Measurements from ENCODE around the gene SFT2D1.

SFT2D1 gene

DNA sequence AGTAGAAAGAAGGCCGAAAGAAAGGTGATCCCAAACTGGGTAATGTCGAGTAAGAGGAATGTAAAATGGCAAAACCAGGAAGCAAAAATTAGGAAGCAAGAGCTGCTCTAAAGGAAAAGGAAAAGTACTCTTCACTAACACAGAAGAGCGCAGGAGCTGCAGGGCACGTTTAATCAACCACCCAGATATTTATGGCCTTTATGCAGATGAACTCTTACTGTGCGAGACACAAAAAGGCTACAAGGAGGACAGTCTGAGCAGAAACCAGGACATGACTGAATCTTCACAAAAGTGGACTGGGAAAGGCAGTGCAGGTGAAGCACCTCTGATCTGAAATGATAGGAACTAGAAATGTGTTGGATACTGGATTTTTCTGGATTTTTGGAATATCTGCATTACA lies 18.9 kb downstream of the SFT2D1 start:
- TF ChIP-seq POLR2A (IDR thresholded peaks at IDR 0.05; ENCODE audit: extremely low read depth, insufficient read length): no peak
- TF ChIP-seq, protein P1, sequence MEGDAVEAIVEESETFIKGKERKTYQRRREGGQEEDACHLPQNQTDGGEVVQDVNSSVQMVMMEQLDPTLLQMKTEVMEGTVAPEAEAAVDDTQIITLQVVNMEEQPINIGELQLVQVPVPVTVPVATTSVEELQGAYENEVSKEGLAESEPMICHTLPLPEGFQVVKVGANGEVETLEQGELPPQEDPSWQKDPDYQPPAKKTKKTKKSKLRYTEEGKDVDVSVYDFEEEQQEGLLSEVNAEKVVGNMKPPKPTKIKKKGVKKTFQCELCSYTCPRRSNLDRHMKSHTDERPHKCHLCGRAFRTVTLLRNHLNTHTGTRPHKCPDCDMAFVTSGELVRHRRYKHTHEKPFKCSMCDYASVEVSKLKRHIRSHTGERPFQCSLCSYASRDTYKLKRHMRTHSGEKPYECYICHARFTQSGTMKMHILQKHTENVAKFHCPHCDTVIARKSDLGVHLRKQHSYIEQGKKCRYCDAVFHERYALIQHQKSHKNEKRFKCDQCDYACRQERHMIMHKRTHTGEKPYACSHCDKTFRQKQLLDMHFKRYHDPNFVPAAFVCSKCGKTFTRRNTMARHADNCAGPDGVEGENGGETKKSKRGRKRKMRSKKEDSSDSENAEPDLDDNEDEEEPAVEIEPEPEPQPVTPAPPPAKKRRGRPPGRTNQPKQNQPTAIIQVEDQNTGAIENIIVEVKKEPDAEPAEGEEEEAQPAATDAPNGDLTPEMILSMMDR (IDR thresholded peaks at IDR 0.05; ENCODE audit: low read depth, low read length): no peak
- TF ChIP-seq MYC (IDR thresholded peaks at IDR 0.05; ENCODE audit: low read depth, low read length): no peak
- TF ChIP-seq, protein P2, sequence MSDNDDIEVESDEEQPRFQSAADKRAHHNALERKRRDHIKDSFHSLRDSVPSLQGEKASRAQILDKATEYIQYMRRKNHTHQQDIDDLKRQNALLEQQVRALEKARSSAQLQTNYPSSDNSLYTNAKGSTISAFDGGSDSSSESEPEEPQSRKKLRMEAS (IDR thresholded peaks at IDR 0.05; ENCODE audit: low read depth, low read length): no peak
- H3K4me3 ChIP-seq (ENCODE audit: low read depth, low read length): no peak overlapping the region

DNA sequence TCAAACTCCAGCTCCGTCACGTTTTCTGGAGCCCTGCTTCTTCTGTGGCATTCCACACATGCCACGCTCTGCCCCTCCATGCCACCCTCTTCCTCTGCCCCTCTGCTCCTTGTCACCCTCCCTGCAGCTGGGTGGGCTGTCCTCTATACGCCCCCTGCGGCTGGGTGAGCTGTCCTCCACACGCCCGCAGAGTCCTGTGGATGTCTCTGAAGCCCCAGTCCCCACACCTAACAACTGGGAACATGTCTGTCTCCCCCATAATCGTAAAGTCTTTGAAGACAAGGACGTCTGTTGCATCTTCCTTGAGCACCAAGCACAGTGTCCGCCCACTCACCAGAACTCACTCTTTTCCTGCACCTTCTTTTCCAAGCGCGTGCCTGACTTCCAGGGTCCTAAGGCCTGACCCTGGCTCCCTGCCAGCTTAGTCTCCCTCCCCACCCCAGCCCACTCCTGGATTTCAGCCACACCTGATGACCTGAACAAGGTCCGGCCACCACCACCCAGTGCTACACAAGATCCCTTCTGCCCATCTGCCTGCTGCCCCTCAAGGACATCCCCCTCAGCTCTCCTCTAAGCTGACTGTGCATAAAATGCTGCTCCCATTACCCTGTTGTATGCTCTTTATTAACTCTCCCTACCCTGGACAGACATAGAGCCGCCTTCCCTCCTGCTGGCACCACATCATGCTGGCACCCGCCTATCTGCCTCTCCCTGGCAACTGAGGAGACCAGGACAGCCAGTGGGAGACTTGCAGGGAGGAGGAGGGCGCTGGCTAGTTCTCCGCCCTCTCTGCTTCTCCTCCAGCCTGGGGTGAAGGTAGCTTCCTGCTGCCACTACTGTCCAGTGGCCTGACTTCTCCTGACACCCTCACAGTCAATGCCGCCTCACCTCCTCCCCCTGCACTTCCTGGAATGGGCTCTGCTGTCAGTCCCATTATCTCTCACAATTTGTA lies 23.4 kb downstream of the SFT2D1 start:
- no peak overlapping the region for H3K4me3 ChIP-seq (ENCODE audit: low read depth, low read length)

More for the DNA sequence above, 18.9 kb downstream of the SFT2D1 start:
- no peak for DNase-seq (ENCODE audit: low read depth)

DNA sequence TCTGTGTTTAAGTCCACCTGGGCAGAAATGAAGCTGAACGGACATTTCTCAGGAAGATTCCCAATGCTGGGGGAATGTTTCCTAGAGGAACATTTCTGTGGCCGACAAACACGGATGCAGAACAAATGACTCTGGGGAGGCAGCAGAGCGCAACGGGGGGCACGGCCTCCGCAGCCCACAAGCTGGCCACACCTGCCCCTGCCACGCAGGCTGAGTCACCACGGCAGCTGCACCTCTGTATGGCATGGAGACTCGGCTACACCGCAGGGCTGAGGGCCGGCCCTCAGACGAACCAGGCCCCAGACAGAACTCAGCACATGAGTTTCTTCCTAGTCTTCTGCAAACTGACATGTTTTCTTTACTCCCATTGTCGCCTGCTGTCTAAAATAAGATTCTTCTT lies 24.1 kb downstream of the SFT2D1 start:
- DNase-seq (ENCODE audit: low read depth): no peak
- no peak overlapping the region for H3K4me3 ChIP-seq (ENCODE audit: low read depth, low read length)
- TF ChIP-seq, protein P1 (IDR thresholded peaks at IDR 0.05; ENCODE audit: low read depth, low read length): no peak
- no peak for TF ChIP-seq MYC (IDR thresholded peaks at IDR 0.05; ENCODE audit: low read depth, low read length)
- no peak for TF ChIP-seq POLR2A (IDR thresholded peaks at IDR 0.05; ENCODE audit: extremely low read depth, insufficient read length)
- TF ChIP-seq, protein P2 (IDR thresholded peaks at IDR 0.05; ENCODE audit: low read depth, low read length): no peak

More for the DNA sequence above, 23.4 kb downstream of the SFT2D1 start:
- DNase-seq (ENCODE audit: low read depth): no peak
- TF ChIP-seq, protein P1 (IDR thresholded peaks at IDR 0.05; ENCODE audit: low read depth, low read length): no peak
- TF ChIP-seq, protein P2 (IDR thresholded peaks at IDR 0.05; ENCODE audit: low read depth, low read length): no peak
- TF ChIP-seq MYC (IDR thresholded peaks at IDR 0.05; ENCODE audit: low read depth, low read length): no peak

DNA sequence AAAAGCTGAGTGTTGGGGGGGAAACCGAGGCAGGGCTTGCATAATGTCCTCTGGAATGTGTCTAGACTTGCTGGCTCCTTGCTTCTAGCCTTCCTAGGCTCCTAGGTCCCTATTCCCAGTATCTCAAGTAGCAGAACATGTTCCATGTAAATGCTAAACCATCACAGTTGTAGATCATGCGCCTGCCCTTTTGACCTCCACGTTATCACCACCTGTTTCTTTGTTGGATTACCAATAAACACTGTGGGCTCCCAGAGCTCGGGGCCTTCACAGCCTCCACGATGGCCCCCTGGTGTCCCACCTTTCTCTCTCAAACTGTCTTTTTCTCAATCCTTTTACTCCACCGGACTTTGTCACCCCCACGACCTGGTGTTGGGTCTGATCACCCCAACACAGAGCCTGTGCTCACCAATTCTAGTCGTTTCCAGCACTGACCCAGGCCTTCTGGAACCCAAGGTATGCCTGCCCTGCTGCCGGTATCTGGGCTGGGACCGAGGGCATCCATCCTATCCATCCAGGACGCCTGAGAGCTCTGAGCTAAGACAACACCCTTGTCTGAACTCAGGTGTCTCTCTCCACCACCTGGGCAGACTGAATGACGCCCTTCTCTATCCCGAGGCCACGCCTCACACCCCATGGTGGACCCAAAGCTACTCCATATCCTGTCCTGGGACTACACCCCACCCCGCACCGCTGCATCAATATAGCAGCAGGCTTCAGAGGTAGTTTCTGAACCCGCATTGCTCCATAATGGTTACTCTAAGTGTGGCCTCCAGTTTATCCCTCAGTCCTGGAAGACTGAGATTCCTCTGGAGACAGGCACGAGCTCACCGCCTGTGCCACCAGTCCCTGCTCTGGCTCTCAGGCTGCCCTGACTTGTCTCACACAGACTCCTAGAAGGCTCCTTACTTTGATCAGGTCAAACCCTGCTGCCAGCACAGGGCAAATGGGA lies 24.8 kb downstream of the SFT2D1 start:
- DNase-seq (ENCODE audit: low read depth): no peak
- no peak overlapping the region for H3K4me3 ChIP-seq (ENCODE audit: low read depth, low read length)
- TF ChIP-seq MYC (IDR thresholded peaks at IDR 0.05; ENCODE audit: low read depth, low read length): no peak
- TF ChIP-seq POLR2A (IDR thresholded peaks at IDR 0.05; ENCODE audit: extremely low read depth, insufficient read length): no peak
- TF ChIP-seq, protein P2 (IDR thresholded peaks at IDR 0.05; ENCODE audit: low read depth, low read length): no peak
- TF ChIP-seq, protein P1 (IDR thresholded peaks at IDR 0.05; ENCODE audit: low read depth, low read length): no peak

DNA sequence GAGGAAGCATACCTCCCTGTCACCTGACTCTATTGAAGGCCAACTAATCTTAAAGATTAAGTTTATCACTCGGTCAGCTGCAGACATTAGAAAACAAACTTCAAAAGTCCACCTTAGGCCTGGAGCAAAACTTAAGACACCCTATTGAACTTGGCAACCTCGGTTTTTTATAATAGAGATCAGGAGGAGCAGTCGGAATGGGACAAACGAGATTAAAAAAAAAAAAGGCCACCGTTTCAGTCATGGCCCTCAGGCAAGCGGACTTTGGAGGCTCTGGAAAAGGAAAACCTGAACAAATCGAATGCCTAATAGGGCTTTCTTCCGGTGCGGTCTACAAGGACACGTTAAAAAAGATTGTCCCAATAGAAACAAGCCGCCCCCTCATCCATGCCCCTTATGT lies 26.9 kb downstream of the SFT2D1 start:
- TF ChIP-seq, protein P1 (IDR thresholded peaks at IDR 0.05; ENCODE audit: low read depth, low read length): no peak
- TF ChIP-seq MYC (IDR thresholded peaks at IDR 0.05; ENCODE audit: low read depth, low read length) (no peak), POLR2A (IDR thresholded peaks at IDR 0.05; ENCODE audit: extremely low read depth, insufficient read length) (no peak)
- TF ChIP-seq, protein P2 (IDR thresholded peaks at IDR 0.05; ENCODE audit: low read depth, low read length): no peak
- DNase-seq (ENCODE audit: low read depth): no peak
- no peak overlapping the region for H3K4me3 ChIP-seq (ENCODE audit: low read depth, low read length)
